Right lobe of liver (tissue), 6 donors: ENCODE data around the gene ELF3. TPM values are rescaled to one million over a fixed set of nuclear protein-coding genes. Genes with fewer than 3 reads are reported as not detected.

Experiments
- ATAC-seq, 4 donors: fragments of 200-7000 bp; cut with Tn5 transposase; one replicate each; pipeline ENCODE4 v1.9.1; 2020; ENCODE audit warnings: mild to moderate bottlenecking in 4 of 4, moderate library complexity in 4 of 4
- DNase-seq, 3 donors: peaks; one replicate each; pipeline ENCODE4 v3.0.0-alpha.2; 2020
- H3K27ac ChIP-seq, 3 donors: fragments of 200-600 bp; one replicate each; pipeline ENCODE4 v1.8.0; 2022
- H3K27me3 ChIP-seq, 2 donors: fragments of 200-600 bp; one replicate each; pipeline ENCODE4 v1.8.0; 2022
- H3K36me3 ChIP-seq, 4 donors: fragments of 200-600 bp; sonication (generic) in 1 of 4; one replicate each; pipeline versions ENCODE4 v1.5.1 to v1.8.0; 2017 to 2022; ENCODE audit warnings: control low read depth in 1 of 4
- H3K4me1 ChIP-seq, 4 donors: fragments of 200-600 bp; sonication (generic) in 1 of 4; one replicate each; pipeline versions ENCODE4 v1.5.1 to v1.8.0; 2017 to 2022; ENCODE audit warnings: control low read depth in 1 of 4
- H3K4me3 ChIP-seq, 3 donors: fragments of 200-600 bp; one replicate each; pipeline ENCODE4 v1.8.0; 2022
- H3K9me3 ChIP-seq, 4 donors: fragments of 200-600 bp; sonication (generic) in 1 of 4; one replicate each; pipeline versions ENCODE4 v1.5.1 to v1.8.0; 2017 to 2022; ENCODE audit warnings: control low read depth in 1 of 4
- CTCF ChIP-seq, 4 donors: fragments of 200-600 bp in 3 of 4; fragments of 450-650 bp in 1 of 4; IDR thresholded peaks; one replicate each; pipeline versions ENCODE4 v1.5.1 to v1.8.0; 2016 to 2022; ENCODE audit warnings: antibody characterized with exemption in 4 of 4, mild to moderate bottlenecking in 2 of 4
- POLR2A ChIP-seq: fragments of 450-650 bp; IDR thresholded peaks from one replicate; pipeline ENCODE4 v1.6.1; 2017; ENCODE audit warnings: antibody characterized with exemption, mild to moderate bottlenecking
- WGBS: methylation state at CpG from one replicate; pipeline ENCODE4 v1.1.6; 2018; ENCODE audit warnings: low coverage, low lambda C conversion rate; ENCODE audit not compliant: insufficient coverage; ENCODE audit errors: missing lambda C conversion rate; 5-methylcytosine and 5-hydroxymethylcytosine counted together
- intact Hi-C, 2 donors: fragments of 100-400 bp; cut with DNase I; formaldehyde crosslinking; loops; one replicate each; pipeline versions ENCODE4 v1.11.2 to v1.14.1; 2022
- total RNA-seq, 6 experiments: library from RNA; depleted of rRNA in 2 of 6; stranded (reverse); fragments of >200 nt in 2 of 6; fragmentation: NEBNext Ultra II Directional in 3 of 6; extraction: Animal tissue kit (Norgen Biotek cat#: 25700) in 3 of 6; gene quantifications; one replicate each; pipeline versions ENCODE4 v1.1.0 to v1.2.4, GENCODE V29; 2016 to 2023
- donor health status: DM: no; HTN: yes; CAD: no.
- donor health status: DM: no; HTN: no; CAD: no.
- donor health status: DM: no; HTN: no; CAD: no.
- donor health status: DM: no; HTN: yes; CAD: no.
- donor health status: DM: no; HTN: yes; CAD: no.

The ELF3 gene
- total RNA-seq, 6 experiments from 2014 or later = 12.6 to 266 (median 57.8) TPM

- H3K27me3 ChIP-seq = no peaks in the 10 kb centered on the region
- no peaks in the 10 kb centered on the region for H3K9me3 ChIP-seq
- intact Hi-C loops = no loop called here
- TF ChIP-seq CTCF (IDR thresholded peaks at IDR 0.05) (no peak), POLR2A (no peak)
- H3K36me3 ChIP-seq = peaks cover 0 to 43% (median 15%) of the 10 kb centered on the region in 4 donors
- ATAC-seq = no peak
- WGBS = 90% methylated on average over 5 of the region's 6 CpGs
- H3K4me1 ChIP-seq = peaks cover 0 to 71% (median 11%) of the 10 kb centered on the region in 4 donors
- peak overlapping the region in 1 of 3 donors; percentile 70 for H3K4me3 ChIP-seq
- peak overlapping the region in 1 of 3 donors; percentile 22 for H3K27ac ChIP-seq
- DNase-seq = no peak
Observed at GRCh38 chr1:202014060-202014459, 3.7 kb downstream of the ELF3 start.

GRCh38 chr1:202014915-202015661 is 4.7 kb downstream of the ELF3 start:
- Histone ChIP-seq H3K4me3 (no peak overlapping the region), H3K27me3 (no peaks in the 10 kb centered on the region), H3K36me3 (peaks cover 0 to 43% (median 15%) of the 10 kb centered on the region in 4 donors), H3K27ac (peak overlapping the region in 1 of 3 donors; percentile 22), H3K9me3 (no peaks in the 10 kb centered on the region), H3K4me1 (peaks cover 0 to 63% (median 10%) of the 10 kb centered on the region in 4 donors)
- ATAC-seq (peak in 1 of 4 donors; percentile 0), DNase-seq (no peak)
- intact Hi-C loops = loop anchor here in 1 of 2 donors (5.0 kb wide), 1 partner anchor 92 kb away; no protein-coding TSS in a partner anchor
- no peak for TF ChIP-seq POLR2A
- TF ChIP-seq CTCF (IDR thresholded peaks at IDR 0.05) = no peak
- WGBS = 68% methylated on average over 9 of the region's 17 CpGs

- Histone ChIP-seq H3K27ac (peak overlapping the region in 1 of 3 donors; percentile 16), H3K9me3 (no peaks in the 10 kb centered on the region), H3K4me3 (no peak overlapping the region), H3K36me3 (peaks cover 0 to 43% (median 15%) of the 10 kb centered on the region in 4 donors), H3K4me1 (peaks cover 0 to 63% (median 10%) of the 10 kb centered on the region in 4 donors), H3K27me3 (no peaks in the 10 kb centered on the region)
- no peak for ATAC-seq
- WGBS = no CpG with 5 or more reads among the region's 3 CpGs
- DNase-seq = no peak
- intact Hi-C loops = loop anchor here in 1 of 2 donors (5.0 kb wide), 1 partner anchor 92 kb away; no protein-coding TSS in a partner anchor
- no peak for TF ChIP-seq POLR2A
- no peak for TF ChIP-seq CTCF (IDR thresholded peaks at IDR 0.05)
Observed at GRCh38 chr1:202015662-202015937, 5.2 kb downstream of the ELF3 start.

GRCh38 chr1:202016022-202016810 is 5.8 kb downstream of the ELF3 start:
- Histone ChIP-seq H3K36me3 (peaks cover 0 to 43% (median 15%) of the 10 kb centered on the region in 4 donors), H3K27ac (peak overlapping the region in 1 of 3 donors; percentile 16), H3K27me3 (no peaks in the 10 kb centered on the region), H3K4me1 (peaks cover 0 to 63% (median 10%) of the 10 kb centered on the region in 4 donors), H3K9me3 (no peaks in the 10 kb centered on the region), H3K4me3 (no peak overlapping the region)
- TF ChIP-seq POLR2A (no peak), CTCF (IDR thresholded peaks at IDR 0.05) (no peak)
- intact Hi-C loops = loop anchor here in 1 of 2 donors (5.0 kb wide), 1 partner anchor 91 kb away; no protein-coding TSS in a partner anchor
- DNase-seq = no peak
- ATAC-seq = no peak
- WGBS = 66% methylated on average over 7 of the region's 9 CpGs
